Lower leg skin (tissue), 3 donors: ENCODE measurements around the gene ACVR1.

Experiments used
- CTCF ChIP-seq, 3 donors: fragments of 450-650 bp; IDR thresholded peaks; one replicate each; pipeline ENCODE4 v1.5.1; 2016; ENCODE audit warnings: antibody characterized with exemption in 3 of 3, mild to moderate bottlenecking in 3 of 3, moderate library complexity in 2 of 3
- POLR2A ChIP-seq, 2 donors: fragments of 450-650 bp; IDR thresholded peaks; one replicate each; pipeline ENCODE4 v1.6.1; 2016 to 2017; ENCODE audit warnings: antibody characterized with exemption in 2 of 2, mild to moderate bottlenecking in 1 of 2, moderate library complexity in 1 of 2

- TF ChIP-seq CTCF (IDR thresholded peaks at IDR 0.05) (no peak), POLR2A (IDR thresholded peaks at IDR 0.05) (no peak)
These were observed 50.2 kb downstream of the ACVR1 start for GRCh38 chr2:157825885-157826284.
